LNCaP clone FGC (cell line): ENCODE measurements around the gene TMCO5A.

Experiments
- DNase-seq: peaks from one replicate; pipeline ENCODE4 v3.0.0-alpha.2; 2011; ENCODE audit warnings: low read depth
- H3K4me3 ChIP-seq: 2 replicates; pipeline ENCODE4 v1.5.1; 2011; ENCODE audit warnings: mild to moderate bottlenecking, low read depth, low read length, control low read depth
- TF ChIP-seq, protein P1 (sequence below): IDR thresholded peaks from 2 replicates; pipeline ENCODE4 v1.5.1; 2012; ENCODE audit warnings: mild to moderate bottlenecking; ENCODE audit not compliant: control insufficient read depth, insufficient read depth; ENCODE audit errors: extremely low read depth

TMCO5A gene

DNA sequence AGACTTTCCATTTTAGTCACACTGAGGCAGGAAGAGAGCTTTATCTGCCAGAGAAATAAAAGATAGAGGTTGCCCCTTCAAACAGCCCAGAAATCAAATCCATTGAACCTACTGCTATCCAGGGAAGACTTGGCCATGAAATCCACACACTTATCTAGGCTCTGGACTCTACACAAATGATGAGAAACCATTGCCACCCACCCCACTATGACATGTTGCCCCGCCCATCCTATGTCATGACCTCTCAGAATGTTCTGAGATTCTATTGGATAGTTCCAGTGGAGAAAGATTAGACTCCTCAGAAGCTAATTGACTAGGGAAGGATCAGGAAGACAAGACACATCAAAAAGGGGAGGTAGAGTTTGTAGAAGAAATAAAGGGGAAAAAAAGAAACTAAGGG is at the start of gene TMCO5A:
Gene TMCO5A (plus strand): TSS at position 301 of the 400 bp plus-strand sequence. CDS start 1,684 bp downstream, outside the sequence.
- H3K4me3 ChIP-seq = no peak within 1 kb of the TSS
- no peak for DNase-seq
- TF ChIP-seq, protein P1, sequence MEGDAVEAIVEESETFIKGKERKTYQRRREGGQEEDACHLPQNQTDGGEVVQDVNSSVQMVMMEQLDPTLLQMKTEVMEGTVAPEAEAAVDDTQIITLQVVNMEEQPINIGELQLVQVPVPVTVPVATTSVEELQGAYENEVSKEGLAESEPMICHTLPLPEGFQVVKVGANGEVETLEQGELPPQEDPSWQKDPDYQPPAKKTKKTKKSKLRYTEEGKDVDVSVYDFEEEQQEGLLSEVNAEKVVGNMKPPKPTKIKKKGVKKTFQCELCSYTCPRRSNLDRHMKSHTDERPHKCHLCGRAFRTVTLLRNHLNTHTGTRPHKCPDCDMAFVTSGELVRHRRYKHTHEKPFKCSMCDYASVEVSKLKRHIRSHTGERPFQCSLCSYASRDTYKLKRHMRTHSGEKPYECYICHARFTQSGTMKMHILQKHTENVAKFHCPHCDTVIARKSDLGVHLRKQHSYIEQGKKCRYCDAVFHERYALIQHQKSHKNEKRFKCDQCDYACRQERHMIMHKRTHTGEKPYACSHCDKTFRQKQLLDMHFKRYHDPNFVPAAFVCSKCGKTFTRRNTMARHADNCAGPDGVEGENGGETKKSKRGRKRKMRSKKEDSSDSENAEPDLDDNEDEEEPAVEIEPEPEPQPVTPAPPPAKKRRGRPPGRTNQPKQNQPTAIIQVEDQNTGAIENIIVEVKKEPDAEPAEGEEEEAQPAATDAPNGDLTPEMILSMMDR = no peak

- TF ChIP-seq, protein P1 = no peak
Measured at GRCh38 chr15:37885651-37886050, 48.8 kb upstream of the TMCO5A start.

DNA sequence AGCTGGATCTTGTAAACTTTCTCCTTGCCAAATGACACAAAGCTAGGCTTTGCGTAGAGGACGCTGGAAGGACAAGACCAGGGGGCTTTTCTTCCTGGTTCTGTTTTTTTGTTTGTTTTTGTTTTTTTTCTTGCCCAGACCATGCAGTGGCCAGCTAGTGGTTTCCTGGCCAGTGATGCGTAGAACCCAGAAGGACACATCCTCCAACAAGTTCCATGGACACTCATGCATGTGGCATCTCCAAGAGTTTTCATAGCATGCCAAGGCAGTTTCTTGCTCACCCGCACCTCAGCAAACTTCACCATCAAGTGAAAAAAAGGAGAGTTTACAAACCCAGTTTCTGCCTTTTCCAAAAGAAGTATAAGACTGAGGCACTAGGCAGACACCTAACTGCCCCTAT is 46.1 kb upstream of the TMCO5A start:
- TF ChIP-seq, protein P1 = no peak
- DNase-seq = no peak
- H3K4me3 ChIP-seq = no peak overlapping the region

More at GRCh38 chr15:37885651-37886050, 48.8 kb upstream of the TMCO5A start:
- DNase-seq = no peak
- H3K4me3 ChIP-seq = no peak overlapping the region

GRCh38 chr15:37891766-37892368 is 42.6 kb upstream of the TMCO5A start:
- TF ChIP-seq, protein P1 = peak; percentile 75
- no peak overlapping the region for H3K4me3 ChIP-seq
- DNase-seq = no peak

- TF ChIP-seq, protein P1 = no peak
- peak; percentile 79 for DNase-seq
- H3K4me3 ChIP-seq = no peak overlapping the region
Measured at GRCh38 chr15:37893309-37893708, 41.1 kb upstream of the TMCO5A start.

GRCh38 chr15:37898362-37898761 is 36.1 kb upstream of the TMCO5A start:
- DNase-seq = no peak
- TF ChIP-seq, protein P1 = no peak
- H3K4me3 ChIP-seq = no peak overlapping the region
